ENCODE measurements around the gene NR4A1.

DNA sequence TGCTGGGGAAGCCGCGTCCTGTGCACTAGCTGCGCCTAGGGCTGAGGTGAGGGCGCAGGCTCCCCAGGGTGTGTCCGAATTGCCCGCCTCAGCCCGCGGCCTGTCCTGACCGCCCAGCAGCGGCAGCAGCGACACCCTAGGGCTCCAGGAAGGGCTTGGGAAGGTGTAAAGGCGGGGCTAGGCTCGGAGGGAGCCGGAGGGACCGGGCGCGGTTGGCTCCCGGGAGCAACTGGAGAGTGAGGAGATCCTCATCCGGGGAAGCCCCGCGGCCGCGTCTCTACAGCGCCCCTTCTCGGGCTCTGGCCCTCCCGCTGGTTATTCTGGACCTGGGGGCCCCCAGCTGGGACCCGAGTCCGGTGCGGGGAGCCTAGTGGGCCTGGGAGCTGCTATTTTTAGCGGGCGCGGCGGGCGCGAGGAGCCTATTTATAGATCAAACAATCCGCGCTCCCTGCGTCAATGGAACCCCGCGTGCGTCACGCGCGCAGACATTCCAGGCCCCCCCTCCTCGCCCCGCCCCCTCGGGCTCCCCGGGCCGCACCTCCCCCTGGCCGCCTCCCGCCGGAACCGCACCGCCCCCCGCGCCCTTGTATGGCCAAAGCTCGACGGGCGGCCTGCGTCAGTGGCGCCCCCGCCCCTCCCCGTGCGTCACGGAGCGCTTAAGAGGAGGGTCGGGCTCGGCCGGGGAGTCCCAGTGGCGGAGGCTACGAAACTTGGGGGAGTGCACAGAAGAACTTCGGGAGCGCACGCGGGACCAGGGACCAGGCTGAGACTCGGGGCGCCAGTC is at the start of gene NR4A1:
- peak; percentile 84 for TF ChIP-seq POLR2AphosphoS5 (IDR thresholded peaks at IDR 0.05; ENCODE audit: low read depth, low read length)
- peak; percentile 89 for TF ChIP-seq POLR2A (IDR thresholded peaks at IDR 0.05; ENCODE audit: low read depth, low read length)

All from GM12891 (cell line).